Measurements from ENCODE around the gene ATP6V1C2.

Gene ATP6V1C2

DNA sequence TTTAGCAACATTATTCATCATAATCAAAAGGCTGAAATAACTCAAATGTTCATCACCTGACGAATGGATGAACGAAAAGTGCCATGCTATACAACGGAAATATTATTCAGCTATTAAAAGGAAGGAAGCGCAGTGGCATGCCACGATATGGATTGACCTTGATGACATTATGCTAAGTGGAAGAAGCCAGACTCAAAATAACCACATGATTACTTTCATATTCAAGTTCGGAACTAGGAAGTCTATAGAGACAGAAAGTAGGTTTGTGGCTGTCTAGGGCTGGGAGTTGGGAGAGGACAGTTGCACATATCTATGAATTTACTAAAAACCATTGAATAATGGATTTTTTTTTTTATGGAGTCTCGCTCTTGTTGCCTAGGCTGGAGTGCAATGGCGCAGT is 104.6 kb downstream of the ATP6V1C2 start:
- no peak for DNase-seq (ENCODE audit: low read depth)
- TF ChIP-seq CTCF (conservative IDR thresholded peaks at IDR 0.05; ENCODE audit: low read depth, low read length), result no peak
- H3K4me3 ChIP-seq (ENCODE audit: low read depth, low read length), result no peak overlapping the region

GRCh38 chr2:10826625-10827024 is 105.2 kb downstream of the ATP6V1C2 start:
- TF ChIP-seq CTCF (conservative IDR thresholded peaks at IDR 0.05; ENCODE audit: low read depth, low read length), result no peak
- no peak overlapping the region for H3K4me3 ChIP-seq (ENCODE audit: low read depth, low read length)
- no peak for DNase-seq (ENCODE audit: low read depth)

DNA sequence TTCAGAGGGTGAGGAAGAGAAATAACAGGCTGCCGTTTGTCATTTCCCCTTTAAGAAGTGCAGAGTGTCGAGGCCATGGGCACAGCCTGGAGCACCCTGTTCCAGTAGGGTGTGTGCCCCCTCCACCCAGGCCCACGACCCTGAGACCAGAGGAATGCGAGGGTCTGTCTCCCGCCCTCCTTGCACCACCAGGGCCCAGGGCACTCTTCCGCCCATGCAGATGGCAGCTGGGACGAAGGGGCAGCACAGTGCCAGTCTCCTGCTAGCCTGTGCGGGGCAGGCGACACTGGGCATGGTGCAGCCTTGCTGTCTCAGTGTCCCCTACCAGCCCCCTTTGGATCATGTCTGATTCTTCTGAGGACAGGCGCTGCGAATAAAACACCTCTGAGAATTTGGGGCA is 106.9 kb downstream of the ATP6V1C2 start:
- H3K4me3 ChIP-seq (ENCODE audit: low read depth, low read length), result no peak overlapping the region
- no peak for DNase-seq (ENCODE audit: low read depth)
- TF ChIP-seq CTCF (conservative IDR thresholded peaks at IDR 0.05; ENCODE audit: low read depth, low read length), result no peak

- H3K4me3 ChIP-seq (ENCODE audit: low read depth, low read length), result no peak overlapping the region
- DNase-seq (ENCODE audit: low read depth), result no peak
- no peak for TF ChIP-seq CTCF (conservative IDR thresholded peaks at IDR 0.05; ENCODE audit: low read depth, low read length)
These were observed 107.9 kb downstream of the ATP6V1C2 start for GRCh38 chr2:10829299-10829698.

DNA sequence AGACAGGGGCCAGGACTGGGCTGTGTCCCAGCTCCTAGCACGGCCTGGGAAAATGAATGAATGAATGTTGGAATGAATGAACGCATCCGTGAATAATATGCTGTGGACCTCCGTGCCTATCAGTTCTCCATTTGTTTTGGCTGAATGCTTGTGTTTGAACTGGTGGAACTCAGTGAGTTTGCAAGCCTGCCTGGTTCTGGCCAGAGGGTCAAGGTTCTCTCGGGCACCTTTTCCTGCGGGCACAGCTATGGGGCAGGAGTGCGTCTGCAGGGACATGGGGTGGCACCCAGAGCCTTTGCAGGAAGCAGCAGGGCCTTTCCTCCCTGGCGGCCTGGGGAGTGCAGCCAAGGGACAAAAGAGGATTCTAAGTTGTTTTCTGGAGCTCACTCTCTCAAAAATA is 108.8 kb downstream of the ATP6V1C2 start:
- DNase-seq (ENCODE audit: low read depth), result no peak
- TF ChIP-seq CTCF (conservative IDR thresholded peaks at IDR 0.05; ENCODE audit: low read depth, low read length), result no peak
- no peak overlapping the region for H3K4me3 ChIP-seq (ENCODE audit: low read depth, low read length)

- H3K4me3 ChIP-seq (ENCODE audit: low read depth, low read length), result no peak overlapping the region
- DNase-seq (ENCODE audit: low read depth), result no peak
- TF ChIP-seq CTCF (conservative IDR thresholded peaks at IDR 0.05; ENCODE audit: low read depth, low read length), result no peak
These were observed 109.4 kb downstream of the ATP6V1C2 start for GRCh38 chr2:10830641-10831399.

DNA sequence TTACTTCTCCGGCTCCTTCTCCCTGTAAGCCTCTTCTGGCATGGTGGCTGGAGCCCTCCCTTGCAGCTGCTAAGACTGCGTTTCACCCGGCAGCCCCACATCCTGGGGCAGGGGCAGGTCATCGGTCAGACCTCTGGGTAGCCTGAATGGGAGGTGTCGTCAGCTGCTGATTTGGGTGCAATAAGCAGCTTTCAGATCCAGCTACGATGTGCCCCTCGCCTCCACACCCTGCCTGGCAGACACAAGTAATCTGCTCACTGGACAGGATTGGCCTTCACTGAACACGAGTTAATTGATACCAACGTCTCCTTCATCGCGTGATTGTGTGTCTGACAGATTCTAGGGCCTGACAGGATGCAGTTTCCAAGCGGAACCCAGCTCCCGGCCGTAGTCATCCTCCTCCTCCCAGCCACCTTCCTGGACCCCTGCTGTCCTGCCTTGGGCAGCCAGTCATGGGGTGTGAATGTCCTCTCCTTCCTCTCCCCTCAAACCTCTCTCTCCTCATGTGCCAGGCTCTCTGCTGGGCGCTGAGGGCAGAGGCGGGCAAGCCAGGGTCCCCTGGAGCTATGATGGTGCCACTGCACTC is 110.1 kb downstream of the ATP6V1C2 start:
- no peak for DNase-seq (ENCODE audit: low read depth)
- TF ChIP-seq CTCF (conservative IDR thresholded peaks at IDR 0.05; ENCODE audit: low read depth, low read length), result no peak
- no peak overlapping the region for H3K4me3 ChIP-seq (ENCODE audit: low read depth, low read length)

Measured in choroid plexus epithelial cell (primary cell).